Measurements from ENCODE around the gene BHLHA9. TPM values are rescaled to one million over a fixed set of nuclear protein-coding genes. Genes with fewer than 3 reads are reported as not detected.

The BHLHA9 gene
- not detected in 2 replicates for total RNA-seq

DNA sequence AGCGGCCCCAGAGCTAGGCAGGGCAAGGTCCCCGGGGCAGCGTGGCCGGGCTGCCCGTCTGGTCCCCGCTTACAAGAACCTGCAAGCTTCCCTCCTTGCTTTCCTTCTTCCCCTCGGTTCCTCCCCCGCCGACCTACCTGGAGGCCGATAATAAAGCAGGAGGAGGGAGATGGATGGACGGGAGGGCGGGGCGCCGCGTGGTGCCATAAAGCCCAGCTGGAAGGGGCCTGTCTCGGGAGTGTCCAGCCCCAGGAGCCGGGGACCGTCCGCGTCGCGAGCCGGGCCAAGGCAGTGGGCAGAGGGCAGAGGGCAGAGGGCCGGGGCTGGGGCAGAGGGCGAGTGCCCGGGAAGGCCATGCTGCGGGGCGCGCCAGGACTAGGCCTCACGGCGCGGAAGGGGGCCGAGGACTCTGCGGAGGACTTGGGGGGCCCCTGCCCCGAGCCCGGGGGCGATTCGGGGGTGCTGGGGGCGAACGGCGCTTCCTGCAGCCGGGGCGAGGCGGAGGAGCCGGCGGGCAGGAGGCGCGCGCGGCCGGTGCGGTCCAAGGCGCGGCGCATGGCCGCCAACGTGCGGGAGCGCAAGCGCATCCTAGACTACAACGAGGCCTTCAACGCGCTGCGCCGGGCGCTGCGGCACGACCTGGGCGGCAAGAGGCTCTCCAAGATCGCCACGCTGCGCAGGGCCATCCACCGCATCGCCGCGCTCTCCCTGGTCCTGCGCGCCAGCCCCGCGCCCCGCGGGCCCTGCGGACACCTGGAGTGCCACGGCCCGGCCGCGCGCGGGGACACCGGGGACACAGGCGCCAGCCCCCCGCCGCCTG lies at the start of gene BHLHA9:
Gene BHLHA9 (plus strand): TSS at position 235 of the 820 bp plus-strand sequence. CDS start 120 bp downstream, at position 355.

Other genes with a start within 250 kb of the BHLHA9 start
- gene ABR, start 90.5 kb upstream of the BHLHA9 start, total RNA-seq: 21.9 and 45.6 TPM in 2 replicates
- gene TRARG1, start 9.2 kb downstream of the BHLHA9 start, total RNA-seq: not detected in 2 replicates
- gene YWHAE, start 129.8 kb downstream of the BHLHA9 start, total RNA-seq: 641 and 835 TPM in 2 replicates
- 59.2 and 63.7 TPM in 2 replicates for gene CRK, start 185.8 kb downstream of the BHLHA9 start, total RNA-seq
- 55.4 and 155 TPM in 2 replicates for gene MYO1C, start 222.2 kb downstream of the BHLHA9 start, total RNA-seq
- gene INPP5K, start 246.2 kb downstream of the BHLHA9 start, total RNA-seq: 26.9 and 31.2 TPM in 2 replicates

Data from epithelial cell of alveolus of lung (primary cell).